OCI-LY7 (cell line): Measurements from ENCODE around the gene MYL11.

Experiments
- CTCF ChIP-seq: fragments of 200-600 bp; sonication (generic); conservative IDR thresholded peaks from 2 replicates; pipeline ENCODE4 v1.5.1; 2014; ENCODE audit warnings: mild to moderate bottlenecking, antibody characterized with exemption, low read length, moderate library complexity, mixed read lengths
- EZH2phosphoT487 ChIP-seq: fragments of 200-600 bp; sonication (generic); IDR thresholded peaks from 2 replicates; pipeline ENCODE4 v1.6.1; 2018; ENCODE audit warnings: low read depth, borderline replicate concordance, mild to moderate bottlenecking, mixed run types, antibody characterized with exemption, low read length, moderate library complexity, mixed read lengths

DNA sequence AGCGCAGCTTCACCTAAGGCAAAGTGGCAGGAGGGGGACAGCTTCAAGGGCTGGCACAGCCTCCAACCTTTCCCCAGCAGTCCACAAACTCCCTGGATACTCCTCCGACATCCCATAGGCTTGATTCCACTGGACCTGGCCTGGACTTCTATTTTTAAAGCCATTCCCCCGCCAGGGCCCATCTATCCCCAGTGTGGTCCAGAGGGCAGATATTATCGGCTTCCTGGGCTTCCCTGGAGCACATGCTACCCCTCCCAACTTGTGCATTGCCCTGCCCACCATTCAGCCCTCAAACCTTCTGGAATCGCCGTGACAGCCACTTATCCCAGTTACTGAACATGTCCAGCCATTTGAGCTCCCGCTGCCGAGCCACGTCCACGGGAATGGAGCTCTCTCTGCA lies 9.4 kb upstream of the MYL11 start:
- TF ChIP-seq CTCF: no peak
- no peak for TF ChIP-seq EZH2phosphoT487
